ENCODE measurements around the gene COL27A1.
"Not testable (repeated sequence)": the region's sequence is repeated elsewhere in the genome, so short reads cannot be mapped to it uniquely, and the experiment has no call there.

The COL27A1 gene

DNA sequence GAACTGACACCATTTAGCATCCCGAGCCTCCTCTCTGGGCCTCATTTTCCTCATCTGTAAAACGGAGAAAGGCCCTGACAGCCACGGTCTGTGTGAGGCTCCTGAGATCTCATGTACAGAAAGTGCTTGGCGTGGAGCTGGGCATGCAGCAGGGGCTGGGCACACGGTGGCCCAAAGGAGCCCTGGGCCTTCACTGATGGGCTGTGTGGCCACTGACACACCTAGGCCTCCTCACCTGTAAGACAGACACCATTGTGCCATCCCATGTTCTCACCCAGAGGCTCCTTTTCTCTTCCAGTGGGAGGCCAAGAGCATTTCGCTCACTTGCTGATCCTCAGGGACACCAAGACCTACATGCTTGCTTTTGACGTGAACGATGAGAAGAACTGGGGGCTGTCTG lies 169.2 kb downstream of the COL27A1 start:
- DNase-seq (ENCODE audit: low read depth): no peak

- DNase-seq (ENCODE audit: low read depth): not testable (repeated sequence)
Measured at GRCh38 chr9:114324965-114325364, 169.6 kb downstream of the COL27A1 start.

- DNase-seq (ENCODE audit: low read depth): not testable (repeated sequence)
Measured at GRCh38 chr9:114325684-114326254, 170.4 kb downstream of the COL27A1 start.

DNA sequence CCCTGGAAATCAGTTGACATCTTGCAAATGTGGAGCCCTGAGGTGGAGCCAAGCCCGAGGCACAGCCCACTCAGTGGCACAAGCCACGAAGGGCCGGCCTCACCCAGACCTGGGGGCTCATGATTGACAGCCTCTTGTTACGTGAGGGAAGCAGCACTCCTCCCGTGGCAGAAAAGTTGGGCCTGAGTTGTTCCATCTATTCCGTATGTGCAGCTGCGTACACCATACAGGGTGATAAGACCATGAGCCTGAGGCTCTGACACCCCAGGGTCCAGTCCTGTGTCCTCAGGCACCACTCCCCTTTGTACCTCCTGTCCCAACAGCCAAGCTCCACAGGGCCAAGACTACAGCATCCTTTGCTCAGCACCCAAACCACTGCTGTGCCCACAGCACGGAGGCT lies 172.4 kb downstream of the COL27A1 start:
- no peak for DNase-seq (ENCODE audit: low read depth)

DNA sequence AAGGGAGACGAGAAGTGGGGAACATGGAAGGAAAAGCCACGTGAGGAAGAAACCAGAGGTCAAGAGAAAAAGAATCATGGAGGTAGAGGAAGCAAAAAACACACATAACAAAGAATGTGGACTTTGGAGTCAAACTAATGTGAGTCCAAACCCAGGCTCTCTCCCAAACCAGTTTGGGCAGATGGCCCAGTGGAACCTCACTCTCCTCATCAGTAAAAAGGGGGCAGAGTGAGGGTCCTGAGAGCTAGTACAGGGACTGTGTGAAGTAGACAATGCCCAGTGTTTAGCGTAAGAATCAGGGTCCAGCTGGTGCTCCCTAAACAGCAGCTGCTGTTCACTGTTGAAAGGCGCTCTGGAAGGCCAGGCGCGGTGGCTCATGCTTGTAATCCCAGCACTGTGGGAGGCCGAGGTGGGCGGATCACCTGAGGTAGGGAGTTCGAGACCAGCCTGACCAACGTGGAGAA lies 173.1 kb downstream of the COL27A1 start:
- DNase-seq (ENCODE audit: low read depth): not testable (repeated sequence)

DNA sequence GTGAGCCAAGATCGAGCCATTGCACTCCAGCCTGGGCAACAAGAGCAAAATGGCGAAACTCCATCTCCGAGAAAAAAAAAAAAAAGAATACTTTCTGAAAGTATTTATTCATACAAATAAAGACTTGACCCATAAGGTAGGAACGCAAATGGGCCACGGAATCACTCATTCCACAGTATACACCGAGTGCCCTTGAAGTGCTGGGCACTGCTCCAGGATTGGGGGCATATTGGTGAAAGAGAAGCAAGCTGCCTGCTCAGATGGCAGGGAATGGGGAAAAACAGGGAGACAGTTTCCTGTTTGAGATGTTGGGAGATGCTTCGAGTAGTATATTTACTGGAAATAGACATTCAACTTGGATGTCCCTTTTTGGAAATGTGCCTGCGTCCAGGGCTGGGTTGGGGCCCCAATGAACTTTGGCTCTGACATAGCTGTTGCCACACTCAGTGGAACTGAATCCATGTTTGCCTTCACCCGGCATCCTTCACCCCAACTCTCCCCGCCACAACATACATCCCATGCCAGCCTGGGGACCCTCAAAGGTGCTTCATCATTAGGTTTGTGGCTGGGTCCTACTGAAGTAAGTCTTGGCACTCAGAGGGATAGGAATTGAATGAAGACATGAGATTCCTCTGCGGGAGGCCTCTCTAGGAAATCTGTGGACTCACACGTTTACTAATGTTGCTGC lies 173.7 kb downstream of the COL27A1 start:
- DNase-seq (ENCODE audit: low read depth): not testable (repeated sequence)

DNA sequence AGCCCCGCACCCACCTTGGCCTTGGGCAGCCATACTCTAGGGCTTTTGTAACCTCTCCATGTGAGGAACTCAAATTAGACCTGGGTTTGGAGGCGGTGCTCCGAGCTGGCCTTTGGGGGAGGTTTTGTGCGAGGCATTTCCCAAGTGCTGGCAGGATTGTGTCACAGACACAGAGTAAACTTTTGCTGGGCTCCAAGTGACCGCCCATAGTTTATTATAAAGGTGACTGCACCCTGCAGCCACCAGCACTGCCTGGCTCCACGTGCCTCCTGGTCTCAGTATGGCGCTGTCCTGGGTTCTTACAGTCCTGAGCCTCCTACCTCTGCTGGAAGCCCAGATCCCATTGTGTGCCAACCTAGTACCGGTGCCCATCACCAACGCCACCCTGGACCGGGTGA lies 174.3 kb downstream of the COL27A1 start, which contains the start of gene ORM2:
ORM2 (plus strand) TSS at position 245 of the 398 bp plus-strand sequence; CDS start at position 281, 36 bp downstream.
- not testable (repeated sequence) for DNase-seq (ENCODE audit: low read depth)

DNA sequence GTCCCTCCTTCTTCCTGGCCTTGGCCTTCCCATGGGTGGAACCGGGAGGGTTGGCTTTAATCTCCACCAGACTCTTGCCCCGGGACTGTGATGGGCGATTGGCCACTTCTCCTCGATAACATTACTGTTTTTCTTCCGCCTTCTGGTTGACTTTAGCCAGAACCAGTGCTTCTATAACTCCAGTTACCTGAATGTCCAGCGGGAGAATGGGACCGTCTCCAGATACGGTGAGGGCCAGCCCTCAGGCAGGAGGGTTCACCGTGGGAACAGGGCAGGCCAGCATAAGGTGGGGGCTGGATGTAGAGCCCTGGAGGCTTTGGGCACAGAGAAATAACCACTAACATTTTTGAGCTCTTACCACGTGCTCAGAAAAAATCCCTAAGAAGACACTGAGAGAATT lies 175.3 kb downstream of the COL27A1 start:
- no peak for DNase-seq (ENCODE audit: low read depth)

DNA sequence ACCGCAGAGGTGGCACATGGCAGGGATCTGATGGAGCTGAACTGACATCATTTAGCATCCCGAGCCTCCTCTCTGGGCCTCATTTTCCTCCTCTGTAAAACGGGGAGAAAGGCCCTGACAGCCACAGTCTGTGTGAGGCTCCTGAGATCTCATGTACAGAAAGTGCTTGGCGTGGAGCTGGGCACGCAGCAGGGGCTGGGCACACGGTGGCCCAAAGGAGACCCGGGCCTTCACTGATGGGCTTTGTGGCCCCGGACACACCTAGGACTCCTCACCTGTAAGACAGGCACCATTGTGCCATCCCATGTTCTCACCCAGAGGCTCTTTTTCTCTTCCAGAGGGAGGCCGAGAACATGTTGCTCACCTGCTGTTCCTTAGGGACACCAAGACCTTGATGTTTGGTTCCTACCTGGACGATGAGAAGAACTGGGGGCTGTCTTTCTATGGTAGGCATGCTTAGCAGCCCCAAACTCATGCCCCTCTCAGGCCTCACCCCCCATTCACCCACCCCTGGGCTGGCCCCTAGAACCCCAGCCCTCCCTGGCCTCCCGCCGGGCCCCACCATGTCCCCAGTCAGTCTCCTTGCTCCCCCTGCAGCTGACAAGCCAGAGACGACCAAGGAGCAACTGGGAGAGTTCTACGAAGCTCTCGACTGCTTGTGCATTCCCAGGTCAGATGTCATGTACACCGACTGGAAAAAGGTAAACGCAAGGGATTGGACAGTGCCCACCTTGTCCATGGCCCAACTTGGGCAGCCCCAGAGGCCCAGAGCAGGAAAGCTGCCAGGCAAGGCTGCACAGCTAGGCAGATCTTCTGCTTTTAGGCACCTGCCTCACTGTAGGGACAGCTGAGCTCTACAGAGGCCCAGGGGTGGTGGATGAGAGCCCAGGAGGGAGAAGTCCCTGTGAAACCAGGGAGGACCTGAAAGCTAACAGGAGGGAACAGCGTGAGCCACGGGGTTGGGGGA lies 176.2 kb downstream of the COL27A1 start:
- DNase-seq (ENCODE audit: low read depth): not testable (repeated sequence)

DNA sequence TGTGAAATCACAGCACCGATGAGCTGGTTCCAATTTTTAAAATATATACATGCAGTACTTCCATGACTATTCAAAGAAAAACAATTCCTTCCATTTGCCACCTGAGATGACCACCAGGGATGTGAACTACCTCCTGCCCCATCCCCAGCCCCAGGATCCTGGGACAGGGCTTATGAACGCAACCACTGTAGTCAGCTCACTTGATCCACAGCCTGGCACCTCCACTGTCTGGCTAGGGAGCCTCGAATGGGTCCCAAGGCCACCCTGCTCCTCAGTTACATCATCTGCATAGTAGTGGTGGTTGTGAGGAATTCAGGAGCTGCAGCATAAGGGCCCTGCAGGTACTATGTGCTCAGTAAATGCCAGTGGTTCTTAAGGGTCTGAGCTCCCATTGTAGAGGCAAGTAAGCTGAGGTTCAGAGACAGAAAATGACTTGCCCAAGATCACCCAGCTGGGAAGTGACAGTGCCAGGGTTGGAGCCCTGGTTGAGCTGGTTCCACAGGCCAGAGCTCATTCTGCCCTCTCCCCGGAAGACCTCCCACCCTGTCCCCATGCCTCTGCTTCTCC lies 177.2 kb downstream of the COL27A1 start:
- DNase-seq (ENCODE audit: low read depth): not testable (repeated sequence)

GRCh38 chr9:114333718-114334117 lies 178.4 kb downstream of the COL27A1 start:
- not testable (repeated sequence) for DNase-seq (ENCODE audit: low read depth)

DNA sequence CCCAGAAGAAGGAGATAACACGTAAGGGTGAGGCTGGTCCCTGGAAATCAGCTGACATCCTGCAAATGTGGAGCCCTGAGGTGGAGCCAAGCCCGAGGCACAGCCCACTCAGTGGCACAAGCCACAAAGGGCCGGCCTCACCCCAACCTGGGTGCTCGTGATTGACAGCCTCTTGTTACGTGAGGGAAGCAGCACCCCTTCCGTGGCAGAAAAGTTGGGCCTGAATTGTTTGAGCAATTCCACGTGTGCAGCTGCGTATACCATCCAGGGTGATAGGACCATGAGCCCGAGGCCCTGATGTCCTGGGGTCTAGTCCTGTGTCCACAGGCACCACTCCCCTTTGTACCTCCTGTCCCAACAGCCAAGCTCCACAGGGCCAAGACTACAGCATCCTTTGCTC lies 179.2 kb downstream of the COL27A1 start:
- no peak for DNase-seq (ENCODE audit: low read depth)

DNA sequence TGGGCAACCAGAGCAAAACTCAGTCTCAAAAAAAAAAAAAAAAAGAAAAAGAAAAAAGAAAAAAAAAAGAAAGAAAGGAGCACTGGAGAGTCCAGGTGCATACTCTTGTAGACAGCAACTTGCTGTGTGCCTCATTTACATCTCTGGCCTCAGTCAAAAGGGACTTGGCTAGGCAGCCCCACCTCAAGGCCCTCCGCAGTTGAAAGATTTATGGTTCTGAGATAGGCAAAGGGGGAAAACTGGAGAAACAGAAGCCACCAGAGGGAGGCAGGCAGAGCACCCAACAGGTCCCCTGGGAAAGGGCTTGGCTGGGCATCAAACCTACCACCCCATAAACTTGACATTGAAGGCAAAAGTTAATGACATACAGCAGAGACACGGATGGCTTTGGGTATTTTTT lies 180.4 kb downstream of the COL27A1 start:
- no peak for DNase-seq (ENCODE audit: low read depth)

- DNase-seq (ENCODE audit: low read depth): no peak
Measured at GRCh38 chr9:114336157-114336556, 180.8 kb downstream of the COL27A1 start.

- DNase-seq (ENCODE audit: low read depth): no peak
Measured at GRCh38 chr9:114336699-114337395, 181.5 kb downstream of the COL27A1 start.

DNA sequence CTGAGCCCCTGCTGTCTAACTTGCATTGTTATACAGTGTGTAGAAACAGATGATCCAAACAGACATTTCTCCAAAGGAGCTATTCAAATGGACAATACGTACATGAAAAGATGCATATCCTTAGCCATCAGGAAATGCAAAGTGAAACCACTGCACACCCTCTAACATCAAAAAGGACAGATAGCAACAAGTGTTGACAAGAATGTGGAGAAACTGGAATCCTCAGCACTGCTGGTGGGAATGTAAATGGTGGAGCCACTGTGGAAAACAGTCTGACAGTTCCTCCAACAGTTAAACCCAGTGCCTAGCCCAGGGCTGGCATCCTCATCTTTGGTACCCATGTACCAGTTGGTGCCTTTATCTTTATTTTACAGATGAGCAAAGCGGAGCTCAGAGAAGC lies 182.8 kb downstream of the COL27A1 start:
- no peak for DNase-seq (ENCODE audit: low read depth)

DNA sequence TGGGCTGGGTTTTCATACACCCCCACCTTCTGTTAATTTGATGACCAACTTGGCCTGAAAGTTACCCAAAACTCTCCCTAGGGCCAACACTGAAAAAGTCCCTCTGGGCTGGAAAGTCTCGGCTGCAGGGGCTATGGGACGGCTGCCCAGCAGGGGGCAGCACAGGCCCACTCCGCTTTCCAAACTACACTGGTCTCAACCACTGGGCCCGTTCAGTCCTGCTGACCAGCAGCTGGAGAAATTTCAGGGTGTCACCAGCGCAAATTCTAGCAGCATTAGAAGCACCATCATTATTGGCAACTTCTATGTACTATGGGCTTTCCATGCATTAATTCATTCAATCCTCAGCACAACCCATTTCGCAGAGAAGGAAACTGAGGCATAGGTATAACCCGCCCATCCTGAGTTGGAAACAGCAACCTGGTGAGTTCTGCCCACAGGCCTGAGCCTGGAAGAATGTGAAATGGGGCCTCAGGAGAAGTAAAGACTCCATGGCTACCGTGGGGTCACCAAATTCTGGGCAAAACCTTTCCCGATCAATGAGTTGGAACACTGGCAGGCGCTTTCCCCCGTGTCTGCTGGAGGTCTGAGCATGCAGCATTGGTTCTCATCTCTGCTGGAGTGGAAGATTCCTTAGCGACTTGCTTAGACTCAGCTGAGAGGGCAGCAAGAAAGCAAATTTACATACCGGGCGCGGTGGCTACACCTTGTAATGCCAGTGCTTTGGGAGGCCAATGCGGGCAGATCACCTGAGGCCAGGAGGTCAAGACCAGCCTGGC lies 184.0 kb downstream of the COL27A1 start:
- DNase-seq (ENCODE audit: low read depth): peak; percentile 48

GRCh38 chr9:114341152-114341830 lies 186.0 kb downstream of the COL27A1 start:
- no peak for DNase-seq (ENCODE audit: low read depth)

DNA sequence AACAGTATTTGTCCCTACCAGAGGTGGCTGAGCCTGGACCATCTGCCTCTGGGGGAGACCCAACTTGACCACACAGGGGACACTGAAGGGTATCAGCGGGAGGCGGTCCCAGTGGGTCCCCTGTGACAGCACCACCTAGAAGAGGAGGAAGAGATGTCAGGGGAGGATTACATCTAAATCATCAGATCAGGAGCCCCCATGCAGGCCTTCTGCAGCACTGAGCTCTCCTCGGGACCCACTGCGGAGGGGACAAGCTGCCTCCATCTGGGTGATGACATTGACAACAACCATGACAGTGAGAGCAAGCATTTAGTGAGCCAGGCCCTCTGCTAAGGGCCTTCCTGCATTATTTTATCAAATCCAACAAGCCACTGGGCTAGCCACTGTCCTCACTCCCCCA lies 186.7 kb downstream of the COL27A1 start:
- no peak for DNase-seq (ENCODE audit: low read depth)
